GM18909 (cell line): ENCODE data around the gene BIN1.

Experiments used
- ATAC-seq: cut with Tn5 transposase; IDR thresholded peaks from one replicate; pipeline ENCODE4 v1.9.1; 2021; ENCODE audit warnings: mild to moderate bottlenecking; ENCODE audit not compliant: unreplicated experiment, poor library complexity

Gene BIN1

GRCh38 chr2:127080226-127080937, 26.6 kb downstream of the BIN1 start:
- ATAC-seq, result peak; percentile 24

GRCh38 chr2:127079358-127079920, 27.5 kb downstream of the BIN1 start:
- ATAC-seq, result no peak

GRCh38 chr2:127078666-127079270, 28.2 kb downstream of the BIN1 start:
- no peak for ATAC-seq

GRCh38 chr2:127078028-127078427, 28.9 kb downstream of the BIN1 start:
- ATAC-seq, result no peak

GRCh38 chr2:127076924-127077323, 30.0 kb downstream of the BIN1 start:
- no peak for ATAC-seq

GRCh38 chr2:127076290-127076689, 30.7 kb downstream of the BIN1 start:
- no peak for ATAC-seq

GRCh38 chr2:127075821-127076220, 31.1 kb downstream of the BIN1 start:
- no peak for ATAC-seq

- ATAC-seq, result no peak
Measured at GRCh38 chr2:127074936-127075335, 32.0 kb downstream of the BIN1 start.

- no peak for ATAC-seq
Measured at GRCh38 chr2:127074358-127074757, 32.6 kb downstream of the BIN1 start.

GRCh38 chr2:127072970-127073369, 34.0 kb downstream of the BIN1 start:
- no peak for ATAC-seq

- ATAC-seq, result no peak
Measured at GRCh38 chr2:127072396-127072795, 34.6 kb downstream of the BIN1 start.

- ATAC-seq, result no peak
Measured at GRCh38 chr2:127071901-127072328, 35.0 kb downstream of the BIN1 start.

- ATAC-seq, result no peak
Measured at GRCh38 chr2:127070221-127070620, 36.7 kb downstream of the BIN1 start.

GRCh38 chr2:127069536-127069935, 37.4 kb downstream of the BIN1 start:
- no peak for ATAC-seq

- no peak for ATAC-seq
Measured at GRCh38 chr2:127069003-127069402, 38.0 kb downstream of the BIN1 start.

GRCh38 chr2:127068351-127068741, 38.6 kb downstream of the BIN1 start:
- no peak for ATAC-seq

GRCh38 chr2:127067620-127068350, 39.2 kb downstream of the BIN1 start:
- peak; percentile 30 for ATAC-seq

GRCh38 chr2:127066942-127067341, 40.0 kb downstream of the BIN1 start:
- no peak for ATAC-seq

- ATAC-seq, result no peak
Measured at GRCh38 chr2:127065940-127066318, 41.0 kb downstream of the BIN1 start.

GRCh38 chr2:127065299-127065939, 41.5 kb downstream of the BIN1 start:
- no peak for ATAC-seq
